ENCODE measurements around the gene MORC2. TPM values are rescaled to one million over a fixed set of nuclear protein-coding genes. Genes with fewer than 3 reads are reported as not detected.

MORC2 gene
- total and polyA plus RNA-seq, 2 of the 13 experiments (the other 11 are each of a cell fraction or from before 2014, with no cell fraction given): 11.9 to 18.3 TPM

DNA sequence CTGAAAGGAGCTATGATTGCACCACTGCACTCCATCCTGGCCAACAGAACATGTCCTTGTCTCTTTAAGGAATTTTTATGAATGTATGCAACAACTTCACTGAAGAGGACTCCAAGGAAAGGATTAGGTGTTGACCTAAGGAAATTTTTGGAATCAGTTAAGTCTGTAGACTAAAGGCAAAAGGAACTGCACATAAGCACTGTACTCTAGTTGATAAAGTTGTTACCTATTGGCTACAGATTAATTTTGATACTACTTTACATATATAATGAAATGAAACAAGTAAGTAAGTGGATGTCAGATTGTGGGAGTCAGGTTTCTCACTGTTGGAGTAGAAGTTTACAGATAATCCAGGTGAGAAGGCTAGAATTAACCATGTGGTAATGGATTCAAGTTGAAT lies 37.0 kb upstream of the MORC2 start:
- intact Hi-C loops (cut with micrococcal nuclease; ENCODE audit: unreplicated experiment) (no loop called here), in situ Hi-C loops (cut with HindIII; ENCODE audit: extremely low pct_ligation_motif_present, low pct_unique_long_range_greater_than_20kb) (no loop called here)
- CTCF ChIA-PET (ENCODE audit: low intra/inter-chr PET ratio, low total read pairs): no interaction called here
- H3K79me2 ChIP-seq (ENCODE audit: insufficient read depth, low read length): no peaks in the 10 kb centered on the region
- FAIRE-seq: no peak
- no peaks in the 10 kb centered on the region for H4K20me1 ChIP-seq (ENCODE audit: insufficient read depth, low read length)
- peaks cover 11% of the 10 kb centered on the region for H3K4me1 ChIP-seq (ENCODE audit: insufficient read depth, low read length)
- no peaks in the 10 kb centered on the region for H3K9me3 ChIP-seq (ENCODE audit: low read length)
- POLR2A ChIA-PET: no interaction called here
- no peaks in the 10 kb centered on the region for H3K27me3 ChIP-seq (ENCODE audit: control insufficient read depth in 1 of 2, insufficient read depth in 2 of 2, low read length in 2 of 2)
- no peak overlapping the region for H3K4me2 ChIP-seq (ENCODE audit: low read depth, low read length)
- no peak overlapping the region for H3K4me3 ChIP-seq (replicated peaks in 1 of 3; ENCODE audit: insufficient read depth in 1 of 3, low read depth in 2 of 3, low read length in 3 of 3)
- H3K9ac ChIP-seq (ENCODE audit: insufficient read depth, low read depth, low read length): no peak overlapping the region
- H3K27ac ChIP-seq (ENCODE audit: extremely low read length, insufficient read depth, low read length): no peak overlapping the region
- no TSS peak for BruUV-seq (replicated peaks)
- no peak for TF ChIP-seq ZKSCAN8 (CRISPR knock-in tag; IDR thresholded peaks at IDR 0.05; ENCODE audit: borderline replicate concordance)
- TF ChIP-seq ZNF615 (CRISPR knock-in tag; IDR thresholded peaks at IDR 0.05; ENCODE audit: borderline replicate concordance): peak; percentile 86; the same call in 1 of the 2 replicates
- DNase-seq (ENCODE audit: low spot score): no peak
- no peak overlapping the region for H2AFZ ChIP-seq (ENCODE audit: low read length)
- no peaks in the 10 kb centered on the region for H3K36me3 ChIP-seq (replicated peaks in 1 of 2; ENCODE audit: control insufficient read depth in 1 of 2, insufficient read depth in 2 of 2, low read length in 2 of 2)
- no peak for ATAC-seq

DNA sequence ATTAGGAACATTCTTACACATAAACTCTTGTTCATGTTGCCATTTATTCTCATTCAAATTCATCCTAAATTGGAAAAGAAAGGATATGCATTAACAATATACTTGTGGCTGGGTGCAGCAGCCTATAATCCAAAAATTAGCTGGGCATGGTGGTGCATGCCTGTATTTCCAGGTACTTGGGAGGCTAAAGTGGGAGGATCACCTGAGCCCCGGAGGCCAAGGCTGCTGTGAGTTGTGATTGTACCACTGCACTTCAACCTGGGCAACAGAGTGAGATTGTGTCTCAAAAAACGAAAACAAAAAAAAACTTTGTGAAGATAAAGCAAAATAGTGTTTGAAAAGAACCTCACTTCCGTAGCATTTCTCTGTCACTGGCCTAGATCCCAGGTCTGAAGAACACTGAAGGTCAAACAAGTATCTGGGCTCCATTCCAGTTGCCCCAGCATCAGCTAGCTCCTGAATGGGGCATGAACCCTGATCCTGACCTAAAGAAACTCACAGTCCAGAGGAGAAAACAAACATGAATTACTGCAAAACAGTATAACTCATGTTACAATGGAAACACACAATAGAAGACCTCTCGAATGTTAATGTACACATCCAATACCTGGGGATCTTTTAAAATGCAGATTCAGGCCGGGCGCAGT lies 32.7 kb upstream of the MORC2 start:
- 0 out of 5 replicates have a peak, but pooled peaks cover 0 to 2% of the 10 kb centered on the region in 2 experiments for H3K27me3 ChIP-seq (ENCODE audit: control insufficient read depth in 1 of 2, insufficient read depth in 2 of 2, low read length in 2 of 2)
- H2AFZ ChIP-seq (ENCODE audit: low read length): no peak overlapping the region
- ATAC-seq: peak; percentile 77
- DNase-seq (ENCODE audit: low spot score): peak; percentile 50
- ChIA-PET CTCF (ENCODE audit: low intra/inter-chr PET ratio, low total read pairs) (no interaction called here), POLR2A (no interaction called here)
- no peaks in the 10 kb centered on the region for H3K79me2 ChIP-seq (ENCODE audit: insufficient read depth, low read length)
- no peak for FAIRE-seq
- in situ Hi-C loops (cut with HindIII; ENCODE audit: extremely low pct_ligation_motif_present, low pct_unique_long_range_greater_than_20kb): no loop called here
- 1% methylated on average over 6 of the region's 6 CpGs for WGBS (ENCODE audit: low lambda C conversion rate)
- peak overlapping the region; percentile 16; the same call in 1 of the 2 replicates for H3K4me2 ChIP-seq (ENCODE audit: low read depth, low read length)
- no peaks in the 10 kb centered on the region for H3K9me3 ChIP-seq (ENCODE audit: low read length)
- no peak overlapping the region for H3K4me3 ChIP-seq (replicated peaks in 1 of 3; ENCODE audit: insufficient read depth in 1 of 3, low read depth in 2 of 3, low read length in 3 of 3)
- BruUV-seq (replicated peaks): no TSS peak
- H3K27ac ChIP-seq (ENCODE audit: extremely low read length, insufficient read depth, low read length): no peak overlapping the region
- H3K36me3 ChIP-seq (replicated peaks in 1 of 2; ENCODE audit: control insufficient read depth in 1 of 2, insufficient read depth in 2 of 2, low read length in 2 of 2): no peaks in the 10 kb centered on the region
- H3K4me1 ChIP-seq (ENCODE audit: insufficient read depth, low read length): peaks cover 11% of the 10 kb centered on the region
- no peak overlapping the region for H3K9ac ChIP-seq (ENCODE audit: insufficient read depth, low read depth, low read length)
- no peaks in the 10 kb centered on the region for H4K20me1 ChIP-seq (ENCODE audit: insufficient read depth, low read length)
- intact Hi-C loops (cut with micrococcal nuclease; ENCODE audit: unreplicated experiment): no loop called here
- TF ChIP-seq, protein P1, sequence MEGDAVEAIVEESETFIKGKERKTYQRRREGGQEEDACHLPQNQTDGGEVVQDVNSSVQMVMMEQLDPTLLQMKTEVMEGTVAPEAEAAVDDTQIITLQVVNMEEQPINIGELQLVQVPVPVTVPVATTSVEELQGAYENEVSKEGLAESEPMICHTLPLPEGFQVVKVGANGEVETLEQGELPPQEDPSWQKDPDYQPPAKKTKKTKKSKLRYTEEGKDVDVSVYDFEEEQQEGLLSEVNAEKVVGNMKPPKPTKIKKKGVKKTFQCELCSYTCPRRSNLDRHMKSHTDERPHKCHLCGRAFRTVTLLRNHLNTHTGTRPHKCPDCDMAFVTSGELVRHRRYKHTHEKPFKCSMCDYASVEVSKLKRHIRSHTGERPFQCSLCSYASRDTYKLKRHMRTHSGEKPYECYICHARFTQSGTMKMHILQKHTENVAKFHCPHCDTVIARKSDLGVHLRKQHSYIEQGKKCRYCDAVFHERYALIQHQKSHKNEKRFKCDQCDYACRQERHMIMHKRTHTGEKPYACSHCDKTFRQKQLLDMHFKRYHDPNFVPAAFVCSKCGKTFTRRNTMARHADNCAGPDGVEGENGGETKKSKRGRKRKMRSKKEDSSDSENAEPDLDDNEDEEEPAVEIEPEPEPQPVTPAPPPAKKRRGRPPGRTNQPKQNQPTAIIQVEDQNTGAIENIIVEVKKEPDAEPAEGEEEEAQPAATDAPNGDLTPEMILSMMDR (CRISPR knock-in tag; IDR thresholded peaks at IDR 0.05): no peak
- TF ChIP-seq, protein P2, sequence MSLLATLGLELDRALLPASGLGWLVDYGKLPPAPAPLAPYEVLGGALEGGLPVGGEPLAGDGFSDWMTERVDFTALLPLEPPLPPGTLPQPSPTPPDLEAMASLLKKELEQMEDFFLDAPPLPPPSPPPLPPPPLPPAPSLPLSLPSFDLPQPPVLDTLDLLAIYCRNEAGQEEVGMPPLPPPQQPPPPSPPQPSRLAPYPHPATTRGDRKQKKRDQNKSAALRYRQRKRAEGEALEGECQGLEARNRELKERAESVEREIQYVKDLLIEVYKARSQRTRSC (CRISPR knock-in tag; IDR thresholded peaks at IDR 0.05; ENCODE audit: low read depth): no peak
- TF ChIP-seq, protein P3, sequence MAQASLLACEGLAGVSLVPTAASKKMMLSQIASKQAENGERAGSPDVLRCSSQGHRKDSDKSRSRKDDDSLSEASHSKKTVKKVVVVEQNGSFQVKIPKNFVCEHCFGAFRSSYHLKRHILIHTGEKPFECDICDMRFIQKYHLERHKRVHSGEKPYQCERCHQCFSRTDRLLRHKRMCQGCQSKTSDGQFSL (CRISPR knock-in tag; IDR thresholded peaks at IDR 0.05): no peak
- TF ChIP-seq ELF1 (CRISPR knock-in tag; IDR thresholded peaks at IDR 0.05) (no peak), ZFYVE20 (CRISPR knock-in tag; IDR thresholded peaks at IDR 0.05; ENCODE audit: borderline replicate concordance, low read depth) (no peak), GPN1 (CRISPR knock-in tag; IDR thresholded peaks at IDR 0.05; ENCODE audit: borderline replicate concordance) (no peak), ZNF772 (CRISPR knock-in tag; IDR thresholded peaks at IDR 0.05) (no peak)

All from HepG2 (cell line).